Measurements from ENCODE around the gene PEX7.

- TF ChIP-seq CTCF (IDR thresholded peaks at IDR 0.05), result no peak
- TF ChIP-seq POLR2A (IDR thresholded peaks at IDR 0.05), result no peak
These were observed 13.1 kb upstream of the PEX7 start for GRCh38 chr6:136809091-136809860.

All from uterus (tissue), 2 donors.